ENCODE measurements around the gene ELK4.
A peak's percentile ranks its signal among the peaks of the same experiment; 100 is the strongest.

ELK4 gene, protein sequence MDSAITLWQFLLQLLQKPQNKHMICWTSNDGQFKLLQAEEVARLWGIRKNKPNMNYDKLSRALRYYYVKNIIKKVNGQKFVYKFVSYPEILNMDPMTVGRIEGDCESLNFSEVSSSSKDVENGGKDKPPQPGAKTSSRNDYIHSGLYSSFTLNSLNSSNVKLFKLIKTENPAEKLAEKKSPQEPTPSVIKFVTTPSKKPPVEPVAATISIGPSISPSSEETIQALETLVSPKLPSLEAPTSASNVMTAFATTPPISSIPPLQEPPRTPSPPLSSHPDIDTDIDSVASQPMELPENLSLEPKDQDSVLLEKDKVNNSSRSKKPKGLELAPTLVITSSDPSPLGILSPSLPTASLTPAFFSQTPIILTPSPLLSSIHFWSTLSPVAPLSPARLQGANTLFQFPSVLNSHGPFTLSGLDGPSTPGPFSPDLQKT

GRCh38 chr1:205631768-205632668 lies at the start of gene ELK4:
ELK4 (minus strand) TSS chr1:205632011; CDS start chr1:205623882, 8,129 bp downstream.
- Histone ChIP-seq H3K4me1 (ENCODE audit: control insufficient read depth, insufficient read depth, low read length) (0 out of 2 replicates have a peak, but pooled peaks cover 3% of the 10 kb centered on the region), H3K36me3 (ENCODE audit: control insufficient read depth, insufficient read depth, low read length) (no peaks in the 10 kb centered on the region), H3K9me3 (ENCODE audit: control insufficient read depth, insufficient read depth, low read length) (no peaks in the 10 kb centered on the region), H3K27ac (ENCODE audit: low read depth, low read length) (peak within 1 kb of the TSS; percentile 99), H3K9ac (ENCODE audit: low read depth, low read length) (peak within 1 kb of the TSS; percentile 96), H3K4me3 (ENCODE audit: low read depth, low read length) (peak within 1 kb of the TSS; percentile 92), H3K27me3 (ENCODE audit: control insufficient read depth, insufficient read depth, low read length) (no peaks in the 10 kb centered on the region)

- Histone ChIP-seq H3K9me3 (ENCODE audit: control insufficient read depth, insufficient read depth, low read length) (no peaks in the 10 kb centered on the region), H3K36me3 (ENCODE audit: control insufficient read depth, insufficient read depth, low read length) (no peaks in the 10 kb centered on the region), H3K27me3 (ENCODE audit: control insufficient read depth, insufficient read depth, low read length) (peaks cover 13% of the 10 kb centered on the region), H3K4me3 (ENCODE audit: low read depth, low read length) (no peak overlapping the region), H3K4me1 (ENCODE audit: control insufficient read depth, insufficient read depth, low read length) (peaks cover 20% of the 10 kb centered on the region), H3K9ac (ENCODE audit: low read depth, low read length) (no peak overlapping the region), H3K27ac (ENCODE audit: low read depth, low read length) (no peak overlapping the region)
These were observed 49.6 kb upstream of the ELK4 start for GRCh38 chr1:205681364-205681763.

DNA sequence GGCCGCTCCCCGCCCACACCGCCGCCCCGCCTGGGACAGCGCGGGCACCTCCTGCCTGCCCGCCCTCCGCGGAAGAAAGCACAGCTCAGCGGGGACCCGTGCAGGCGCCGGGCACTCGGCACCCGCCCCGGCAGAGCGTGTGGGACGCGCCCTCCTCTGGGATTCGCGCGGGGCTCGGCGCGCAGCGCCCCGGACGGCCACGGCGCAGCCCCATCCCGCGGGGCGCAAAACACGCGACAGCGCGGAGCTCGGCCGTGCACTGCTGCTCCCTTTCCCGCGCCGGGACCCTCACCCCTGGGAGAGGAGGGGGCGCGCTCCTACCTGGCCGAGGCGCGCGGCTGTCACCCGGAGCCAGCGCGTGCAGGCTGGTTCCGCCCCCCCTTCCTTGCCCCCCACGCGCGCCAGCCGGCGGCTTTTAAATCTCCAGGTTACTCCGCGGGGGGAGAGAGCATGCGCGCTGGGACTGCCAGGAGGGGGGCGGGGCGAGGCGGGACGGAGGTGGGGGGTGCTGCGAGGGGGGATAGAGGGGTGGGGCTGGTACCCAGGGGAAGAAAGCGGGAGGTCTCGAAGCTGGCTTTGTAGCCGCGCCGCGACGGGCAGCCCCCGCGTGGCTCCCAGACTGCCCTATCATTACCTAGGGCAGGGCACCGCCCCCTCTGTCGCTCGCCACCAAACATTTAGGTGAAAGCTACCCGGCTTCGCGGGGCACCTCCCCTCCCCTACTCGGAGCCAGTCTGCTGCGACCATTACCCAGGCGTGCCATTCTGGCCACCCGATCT lies 48.5 kb upstream of the ELK4 start, which contains the start of gene SLC45A3:
SLC45A3 (minus strand) TSS at position 437 of the 779 bp plus-strand sequence. CDS start 15,853 bp downstream, outside the sequence.
- Histone ChIP-seq H3K27ac (ENCODE audit: low read depth, low read length) (peak within 1 kb of the TSS; percentile 42), H3K36me3 (ENCODE audit: control insufficient read depth, insufficient read depth, low read length) (no peaks in the 10 kb centered on the region), H3K4me3 (ENCODE audit: low read depth, low read length) (peak within 1 kb of the TSS; percentile 84), H3K27me3 (ENCODE audit: control insufficient read depth, insufficient read depth, low read length) (peaks cover 13% of the 10 kb centered on the region), H3K9ac (ENCODE audit: low read depth, low read length) (peak within 1 kb of the TSS; percentile 53; the same call in 1 of the 2 replicates), H3K4me1 (ENCODE audit: control insufficient read depth, insufficient read depth, low read length) (peaks cover 20% of the 10 kb centered on the region), H3K9me3 (ENCODE audit: control insufficient read depth, insufficient read depth, low read length) (no peaks in the 10 kb centered on the region)

DNA sequence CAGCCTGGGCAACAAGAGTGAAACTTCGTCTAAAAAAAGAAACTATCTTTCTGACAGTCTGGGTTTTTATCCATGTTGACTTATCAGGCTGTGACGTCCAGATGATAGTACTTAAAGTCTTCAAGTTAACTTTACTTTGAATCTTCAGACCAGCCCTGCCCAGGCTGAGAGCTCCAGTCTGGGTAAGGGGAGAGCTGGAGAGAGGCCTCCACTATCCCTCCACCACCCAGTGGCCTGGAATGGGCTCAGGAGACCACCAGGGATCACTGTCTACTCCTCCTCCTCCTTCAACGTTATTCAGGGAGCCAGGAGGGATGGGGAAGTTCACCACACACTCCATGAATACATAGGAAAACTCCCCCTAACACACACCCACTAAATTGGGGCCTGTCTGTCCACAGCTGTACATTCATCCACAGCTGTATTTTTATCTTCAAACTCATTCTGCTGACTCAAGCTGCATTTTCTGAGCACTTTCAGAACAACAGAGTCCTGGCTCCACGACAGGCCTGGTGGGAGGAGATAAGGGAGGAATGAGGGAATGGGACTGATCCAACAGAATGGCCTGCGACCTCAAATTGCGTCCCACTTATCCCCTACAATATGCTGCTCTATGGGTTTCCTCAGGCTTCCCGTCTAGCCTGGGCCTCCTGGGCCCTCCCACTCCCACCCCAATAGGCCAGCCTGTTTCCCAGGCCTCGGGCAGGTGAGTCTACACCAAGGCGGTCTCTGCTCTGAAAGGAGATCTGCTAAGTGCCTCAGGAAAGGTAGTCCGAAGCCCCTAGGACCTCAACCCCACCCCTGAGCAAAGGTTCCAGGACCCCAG lies 46.7 kb upstream of the ELK4 start:
- peaks cover 13% of the 10 kb centered on the region for H3K27me3 ChIP-seq (ENCODE audit: control insufficient read depth, insufficient read depth, low read length)
- H3K36me3 ChIP-seq (ENCODE audit: control insufficient read depth, insufficient read depth, low read length), result no peaks in the 10 kb centered on the region
- no peak overlapping the region for H3K27ac ChIP-seq (ENCODE audit: low read depth, low read length)
- 0 out of 2 replicates have a peak overlapping the region, but pooled peaks have one; percentile 84 for H3K4me3 ChIP-seq (ENCODE audit: low read depth, low read length)
- H3K9me3 ChIP-seq (ENCODE audit: control insufficient read depth, insufficient read depth, low read length), result no peaks in the 10 kb centered on the region
- H3K9ac ChIP-seq (ENCODE audit: low read depth, low read length), result no peak overlapping the region
- peaks cover 20% of the 10 kb centered on the region for H3K4me1 ChIP-seq (ENCODE audit: control insufficient read depth, insufficient read depth, low read length)

DNA sequence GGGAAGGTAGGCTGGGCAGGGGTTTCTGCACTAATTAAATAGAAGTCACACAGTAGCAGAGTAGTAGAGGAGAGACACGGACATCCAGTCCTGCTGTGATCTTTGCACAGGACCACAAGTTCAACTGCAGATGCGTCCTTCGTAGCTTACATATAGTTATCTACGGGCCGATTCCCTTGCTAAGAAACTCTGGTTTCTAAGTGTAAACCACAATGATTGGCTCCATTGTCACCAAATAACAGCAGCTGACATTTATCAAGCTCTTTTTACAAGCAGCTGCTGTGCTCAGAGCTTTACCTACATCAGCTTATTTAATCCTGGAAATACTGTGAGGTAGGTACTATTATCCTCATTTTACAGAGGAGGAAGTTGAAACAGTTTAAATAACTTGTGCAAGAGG lies 45.4 kb upstream of the ELK4 start:
- H3K4me3 ChIP-seq (ENCODE audit: low read depth, low read length), result no peak overlapping the region
- H3K4me1 ChIP-seq (ENCODE audit: control insufficient read depth, insufficient read depth, low read length), result peaks cover 28% of the 10 kb centered on the region
- peaks cover 13% of the 10 kb centered on the region for H3K27me3 ChIP-seq (ENCODE audit: control insufficient read depth, insufficient read depth, low read length)
- H3K9ac ChIP-seq (ENCODE audit: low read depth, low read length), result no peak overlapping the region
- no peak overlapping the region for H3K27ac ChIP-seq (ENCODE audit: low read depth, low read length)
- H3K36me3 ChIP-seq (ENCODE audit: control insufficient read depth, insufficient read depth, low read length), result no peaks in the 10 kb centered on the region
- H3K9me3 ChIP-seq (ENCODE audit: control insufficient read depth, insufficient read depth, low read length), result no peaks in the 10 kb centered on the region

DNA sequence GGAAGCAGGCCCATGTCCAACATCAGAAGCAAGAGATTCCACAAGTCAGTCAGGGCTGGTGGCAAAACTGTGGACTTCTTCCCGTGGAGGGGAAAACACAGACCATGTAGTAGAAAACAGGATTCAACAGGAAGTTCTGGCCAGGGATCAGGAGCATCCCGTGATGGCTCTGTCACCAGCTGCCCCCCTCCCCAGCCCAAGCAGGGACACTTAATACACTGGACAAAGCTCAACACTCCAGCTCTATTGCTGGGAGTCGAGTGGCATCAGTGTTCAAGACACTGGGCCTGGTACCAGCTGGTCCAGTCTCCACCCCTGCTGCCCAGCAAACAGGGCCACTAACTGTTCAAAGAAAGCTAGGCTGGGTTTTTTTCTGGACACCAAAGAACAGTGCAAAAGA lies 44.8 kb upstream of the ELK4 start:
- H3K4me3 ChIP-seq (ENCODE audit: low read depth, low read length), result no peak overlapping the region
- peaks cover 11% of the 10 kb centered on the region for H3K27me3 ChIP-seq (ENCODE audit: control insufficient read depth, insufficient read depth, low read length)
- H3K9ac ChIP-seq (ENCODE audit: low read depth, low read length), result no peak overlapping the region
- H3K27ac ChIP-seq (ENCODE audit: low read depth, low read length), result no peak overlapping the region
- no peaks in the 10 kb centered on the region for H3K36me3 ChIP-seq (ENCODE audit: control insufficient read depth, insufficient read depth, low read length)
- no peaks in the 10 kb centered on the region for H3K9me3 ChIP-seq (ENCODE audit: control insufficient read depth, insufficient read depth, low read length)
- peaks cover 33% of the 10 kb centered on the region for H3K4me1 ChIP-seq (ENCODE audit: control insufficient read depth, insufficient read depth, low read length)

- Histone ChIP-seq H3K27ac (ENCODE audit: low read depth, low read length) (no peak overlapping the region), H3K36me3 (ENCODE audit: control insufficient read depth, insufficient read depth, low read length) (no peaks in the 10 kb centered on the region), H3K27me3 (ENCODE audit: control insufficient read depth, insufficient read depth, low read length) (peaks cover 5% of the 10 kb centered on the region), H3K4me1 (ENCODE audit: control insufficient read depth, insufficient read depth, low read length) (peaks cover 35% of the 10 kb centered on the region), H3K9ac (ENCODE audit: low read depth, low read length) (no peak overlapping the region), H3K4me3 (ENCODE audit: low read depth, low read length) (no peak overlapping the region), H3K9me3 (ENCODE audit: control insufficient read depth, insufficient read depth, low read length) (no peaks in the 10 kb centered on the region)
These were observed 44.2 kb upstream of the ELK4 start for GRCh38 chr1:205676002-205676401.

DNA sequence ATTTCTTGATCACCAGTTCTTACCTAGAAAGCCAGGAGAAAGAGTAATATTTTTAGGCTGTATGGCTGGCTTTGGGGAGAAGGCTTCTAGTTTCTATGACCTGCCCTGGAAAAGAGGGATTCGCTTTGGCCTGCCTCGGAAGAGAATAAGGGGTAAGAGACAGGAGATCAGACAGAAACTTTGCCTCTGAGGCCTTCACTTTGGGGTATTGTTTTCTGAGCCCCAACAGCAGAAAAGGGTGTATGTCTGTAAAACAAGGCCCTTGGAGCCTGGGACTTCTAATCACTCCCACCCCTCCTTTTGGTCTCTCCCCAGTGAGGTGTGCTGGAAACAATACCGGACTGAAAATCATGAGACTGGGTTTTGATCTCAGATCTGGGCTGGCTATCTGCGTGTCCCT lies 43.4 kb upstream of the ELK4 start:
- H3K4me1 ChIP-seq (ENCODE audit: control insufficient read depth, insufficient read depth, low read length), result peaks cover 38% of the 10 kb centered on the region
- no peaks in the 10 kb centered on the region for H3K9me3 ChIP-seq (ENCODE audit: control insufficient read depth, insufficient read depth, low read length)
- H3K27me3 ChIP-seq (ENCODE audit: control insufficient read depth, insufficient read depth, low read length), result no peaks in the 10 kb centered on the region
- no peak overlapping the region for H3K4me3 ChIP-seq (ENCODE audit: low read depth, low read length)
- H3K36me3 ChIP-seq (ENCODE audit: control insufficient read depth, insufficient read depth, low read length), result no peaks in the 10 kb centered on the region
- peak overlapping the region; percentile 43; the same call in 1 of the 2 replicates for H3K9ac ChIP-seq (ENCODE audit: low read depth, low read length)
- no peak overlapping the region for H3K27ac ChIP-seq (ENCODE audit: low read depth, low read length)

- Histone ChIP-seq H3K27ac (ENCODE audit: low read depth, low read length) (no peak overlapping the region), H3K27me3 (ENCODE audit: control insufficient read depth, insufficient read depth, low read length) (no peaks in the 10 kb centered on the region), H3K36me3 (ENCODE audit: control insufficient read depth, insufficient read depth, low read length) (no peaks in the 10 kb centered on the region), H3K9ac (ENCODE audit: low read depth, low read length) (no peak overlapping the region), H3K4me3 (ENCODE audit: low read depth, low read length) (no peak overlapping the region), H3K9me3 (ENCODE audit: control insufficient read depth, insufficient read depth, low read length) (no peaks in the 10 kb centered on the region), H3K4me1 (ENCODE audit: control insufficient read depth, insufficient read depth, low read length) (peaks cover 46% of the 10 kb centered on the region)
These were observed 41.2 kb upstream of the ELK4 start for GRCh38 chr1:205672970-205673369.
